Ishikawa (cell line): Measurements from ENCODE around the gene COX7A2.

ENCODE experiments used
- CEBPB ChIP-seq: IDR thresholded peaks from 2 replicates; pipeline ENCODE4 v1.6.1; 2012
- EP300 ChIP-seq: IDR thresholded peaks from 2 replicates; pipeline ENCODE4 v1.6.1; 2012; ENCODE audit warnings: borderline replicate concordance
- MAX ChIP-seq: IDR thresholded peaks from 2 replicates; pipeline ENCODE4 v1.6.1; 2012
- RAD21 ChIP-seq: IDR thresholded peaks from 2 replicates; pipeline ENCODE4 v1.6.1; 2012; ENCODE audit warnings: low read depth
- TAF1 ChIP-seq: IDR thresholded peaks from 2 replicates; pipeline ENCODE4 v1.6.1; 2012; ENCODE audit warnings: low read depth, mild to moderate bottlenecking
- YY1 ChIP-seq: IDR thresholded peaks from 2 replicates; pipeline ENCODE4 v1.6.1; 2012; ENCODE audit warnings: low read depth

- no peak for TF ChIP-seq TAF1
- TF ChIP-seq MAX = no peak
- no peak for TF ChIP-seq EP300
- TF ChIP-seq YY1 = no peak
- no peak for TF ChIP-seq CEBPB
- no peak for TF ChIP-seq RAD21
Measured at GRCh38 chr6:75268988-75269354, 25.4 kb upstream of the COX7A2 start.
